Activated B cell treated with CpG ODN at 0.5 μM for 24 hours (primary cell): ENCODE measurements around the gene ZDHHC13. TPM values are rescaled to one million over a fixed set of nuclear protein-coding genes. Genes with fewer than 3 reads are reported as not detected.

Experiments
- ATAC-seq: fragments of 200-7000 bp; cut with Tn5 transposase; one replicate; pipeline ENCODE4 v1.10.0; 2021; ENCODE audit warnings: low read depth, mild to moderate bottlenecking, moderate library complexity
- CTCF ChIA-PET: fragments of 350-600 bp; sonication (Branson Sonifier 250); formaldehyde crosslinking; loops from one replicate; lab custom pipeline; 2021; ENCODE audit warnings: antibody characterized with exemption; lab: Charles Lee
- POLR2A ChIA-PET: fragments of 350-600 bp; sonication (Branson Sonifier 250); formaldehyde crosslinking; loops from one replicate; lab custom pipeline; 2021; ENCODE audit warnings: antibody characterized with exemption; lab: Charles Lee
- DNase-seq: peaks from one replicate; pipeline ENCODE4 v3.0.0; 2022
- H3K27ac Mint-ChIP-seq: one replicate; pipeline ENCODE4 v1.8.0; 2020; ENCODE audit warnings: mixed read lengths
- H3K27me3 Mint-ChIP-seq: one replicate; pipeline ENCODE4 v1.8.0; 2021; ENCODE audit warnings: mixed read lengths
- H3K36me3 Mint-ChIP-seq: one replicate; pipeline ENCODE4 v1.8.0; 2021; ENCODE audit warnings: low read depth, mixed read lengths
- H3K4me1 Mint-ChIP-seq: one replicate; pipeline ENCODE4 v1.8.0; 2021; ENCODE audit warnings: mixed read lengths
- H3K4me3 Mint-ChIP-seq: one replicate; pipeline ENCODE4 v1.8.0; 2020; ENCODE audit warnings: mild to moderate bottlenecking, mixed read lengths
- H3K9me3 Mint-ChIP-seq: one replicate; pipeline ENCODE4 v1.8.0; 2020; ENCODE audit warnings: mixed read lengths
- intact Hi-C: fragments of 100-400 bp; cut with micrococcal nuclease; formaldehyde crosslinking; loops from one replicate; pipeline ENCODE4 v1.15.1; 2024
- total RNA-seq: library from RNA; stranded (reverse); gene quantifications from 2 replicates; pipeline ENCODE4 v1.2.3, GENCODE V29; 2022
- TF ChIP-seq, protein P1 (sequence below): fragments of 200-600 bp; IDR thresholded peaks from one replicate; pipeline ENCODE4 v1.8.0; 2022; ENCODE audit warnings: antibody characterized with exemption, mild to moderate bottlenecking

ZDHHC13 gene
- total RNA-seq, 1 donor from 2014 or later: 25.2 TPM

DNA sequence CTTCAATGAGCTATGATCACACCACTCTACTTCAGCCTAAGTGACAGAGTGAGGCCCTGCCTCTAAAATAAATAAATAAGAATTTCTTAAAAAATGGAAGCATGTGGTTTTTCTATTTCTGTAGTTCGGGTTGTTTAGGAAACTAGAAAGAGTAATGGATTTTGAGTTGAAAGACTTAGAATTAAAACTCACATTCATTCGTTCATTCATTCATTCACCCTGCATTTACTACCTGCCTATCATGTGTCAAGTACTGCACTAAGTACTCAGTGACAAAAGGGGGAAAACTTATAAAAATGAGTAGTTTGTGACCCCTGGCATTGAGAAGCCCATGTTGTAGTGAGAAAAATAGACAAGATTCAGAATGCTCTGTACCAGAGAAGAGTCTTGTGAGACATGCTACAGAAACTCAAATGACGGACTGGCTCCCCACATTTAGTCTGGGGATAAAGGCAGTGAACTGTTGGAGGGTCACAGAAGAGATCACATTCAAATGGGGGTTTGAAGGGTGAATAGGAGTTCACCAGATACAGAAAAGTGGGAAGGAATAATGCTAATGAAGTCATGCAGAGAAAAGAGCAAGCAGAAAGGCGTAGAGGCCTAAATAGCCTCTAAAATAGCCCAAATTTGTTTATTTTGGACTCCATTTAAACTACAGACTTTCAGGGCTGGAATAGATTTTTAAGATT is 77.8 kb downstream of the ZDHHC13 start:
- Mint-ChIP-seq H3K27me3 (peaks cover 3% of the 10 kb centered on the region), H3K27ac (no peak overlapping the region), H3K4me3 (no peak overlapping the region), H3K4me1 (no peaks in the 10 kb centered on the region), H3K36me3 (no peaks in the 10 kb centered on the region), H3K9me3 (no peaks in the 10 kb centered on the region)
- POLR2A ChIA-PET: no interaction called here
- CTCF ChIA-PET: no interaction called here
- ATAC-seq: no peak
- intact Hi-C loops: no loop called here
- TF ChIP-seq, protein P1, sequence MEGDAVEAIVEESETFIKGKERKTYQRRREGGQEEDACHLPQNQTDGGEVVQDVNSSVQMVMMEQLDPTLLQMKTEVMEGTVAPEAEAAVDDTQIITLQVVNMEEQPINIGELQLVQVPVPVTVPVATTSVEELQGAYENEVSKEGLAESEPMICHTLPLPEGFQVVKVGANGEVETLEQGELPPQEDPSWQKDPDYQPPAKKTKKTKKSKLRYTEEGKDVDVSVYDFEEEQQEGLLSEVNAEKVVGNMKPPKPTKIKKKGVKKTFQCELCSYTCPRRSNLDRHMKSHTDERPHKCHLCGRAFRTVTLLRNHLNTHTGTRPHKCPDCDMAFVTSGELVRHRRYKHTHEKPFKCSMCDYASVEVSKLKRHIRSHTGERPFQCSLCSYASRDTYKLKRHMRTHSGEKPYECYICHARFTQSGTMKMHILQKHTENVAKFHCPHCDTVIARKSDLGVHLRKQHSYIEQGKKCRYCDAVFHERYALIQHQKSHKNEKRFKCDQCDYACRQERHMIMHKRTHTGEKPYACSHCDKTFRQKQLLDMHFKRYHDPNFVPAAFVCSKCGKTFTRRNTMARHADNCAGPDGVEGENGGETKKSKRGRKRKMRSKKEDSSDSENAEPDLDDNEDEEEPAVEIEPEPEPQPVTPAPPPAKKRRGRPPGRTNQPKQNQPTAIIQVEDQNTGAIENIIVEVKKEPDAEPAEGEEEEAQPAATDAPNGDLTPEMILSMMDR: no peak
- DNase-seq: no peak

DNA sequence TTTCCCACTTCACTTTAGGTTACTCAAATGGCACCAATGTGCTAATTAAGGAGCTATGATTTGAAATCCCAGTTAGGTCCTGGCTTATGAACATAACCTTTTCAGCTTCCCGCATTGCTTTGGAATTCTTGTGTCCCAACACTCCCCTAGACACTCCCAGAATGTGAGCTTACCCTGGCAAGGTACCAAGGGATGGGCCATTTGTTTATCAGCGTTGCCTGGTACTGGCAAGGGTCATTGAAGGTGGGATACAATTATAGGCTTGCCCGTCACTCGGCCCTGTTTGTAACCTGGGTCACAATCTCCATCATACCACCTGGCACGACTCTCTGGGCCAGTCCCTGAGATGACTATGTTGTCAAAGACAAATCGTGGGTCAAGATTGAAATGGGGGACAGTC is 79.5 kb downstream of the ZDHHC13 start:
- Mint-ChIP-seq H3K27me3 (peaks cover 10% of the 10 kb centered on the region), H3K4me1 (no peaks in the 10 kb centered on the region), H3K4me3 (no peak overlapping the region), H3K27ac (no peak overlapping the region), H3K9me3 (no peaks in the 10 kb centered on the region), H3K36me3 (no peaks in the 10 kb centered on the region)
- intact Hi-C loops: no loop called here
- no peak for DNase-seq
- TF ChIP-seq, protein P1: no peak
- ChIA-PET CTCF (no interaction called here), POLR2A (no interaction called here)
- ATAC-seq: no peak

DNA sequence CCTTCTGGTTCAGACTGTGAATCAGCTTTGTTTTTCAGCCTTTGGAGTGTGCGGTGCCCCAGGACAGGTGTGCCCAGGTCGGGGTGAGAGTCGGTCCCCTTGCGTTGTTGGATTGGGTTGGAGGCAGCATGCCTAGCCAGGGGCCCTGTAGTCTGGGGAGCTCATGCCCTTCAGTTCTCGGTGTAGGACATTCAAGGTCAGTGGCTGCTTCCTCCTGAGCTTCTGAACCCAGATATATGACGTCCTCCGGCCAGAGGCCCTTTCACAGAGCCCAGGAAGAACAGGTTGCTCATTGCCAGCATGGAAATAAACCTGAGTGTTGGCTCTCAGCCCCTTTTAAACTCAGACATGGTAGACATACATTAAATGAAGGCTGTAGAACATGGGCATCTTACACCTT is 82.1 kb downstream of the ZDHHC13 start:
- H3K9me3 Mint-ChIP-seq: no peaks in the 10 kb centered on the region
- H3K36me3 Mint-ChIP-seq: no peaks in the 10 kb centered on the region
- H3K4me3 Mint-ChIP-seq: no peak overlapping the region
- H3K4me1 Mint-ChIP-seq: no peaks in the 10 kb centered on the region
- no peak for DNase-seq
- ChIA-PET POLR2A (no interaction called here), CTCF (no interaction called here)
- intact Hi-C loops: no loop called here
- no peak overlapping the region for H3K27ac Mint-ChIP-seq
- TF ChIP-seq, protein P1: no peak
- peaks cover 13% of the 10 kb centered on the region for H3K27me3 Mint-ChIP-seq
- ATAC-seq: no peak

DNA sequence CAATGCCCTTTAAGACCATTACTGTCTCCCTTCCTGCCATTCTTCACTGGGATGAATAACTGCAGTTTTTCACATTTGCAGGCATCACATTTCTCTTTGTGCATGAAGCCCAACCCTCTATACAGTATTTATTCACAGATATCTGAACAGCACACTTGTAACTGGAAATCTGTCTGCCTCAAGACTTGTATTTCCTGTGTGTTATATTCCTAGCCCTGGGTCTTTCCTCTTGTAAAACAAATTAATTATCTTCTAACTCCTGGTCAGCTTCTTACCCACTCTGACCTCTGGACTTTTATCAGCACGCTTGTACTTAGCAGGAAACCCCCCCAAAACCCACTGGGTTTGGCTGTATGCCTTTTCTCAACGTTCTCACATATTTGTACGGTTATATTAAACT is 82.8 kb downstream of the ZDHHC13 start:
- Mint-ChIP-seq H3K9me3 (no peaks in the 10 kb centered on the region), H3K27ac (no peak overlapping the region), H3K36me3 (no peaks in the 10 kb centered on the region), H3K4me1 (no peaks in the 10 kb centered on the region), H3K27me3 (peaks cover 13% of the 10 kb centered on the region), H3K4me3 (no peak overlapping the region)
- DNase-seq: no peak
- ATAC-seq: no peak
- CTCF ChIA-PET: no interaction called here
- POLR2A ChIA-PET: no interaction called here
- intact Hi-C loops: no loop called here
- TF ChIP-seq, protein P1: no peak

DNA sequence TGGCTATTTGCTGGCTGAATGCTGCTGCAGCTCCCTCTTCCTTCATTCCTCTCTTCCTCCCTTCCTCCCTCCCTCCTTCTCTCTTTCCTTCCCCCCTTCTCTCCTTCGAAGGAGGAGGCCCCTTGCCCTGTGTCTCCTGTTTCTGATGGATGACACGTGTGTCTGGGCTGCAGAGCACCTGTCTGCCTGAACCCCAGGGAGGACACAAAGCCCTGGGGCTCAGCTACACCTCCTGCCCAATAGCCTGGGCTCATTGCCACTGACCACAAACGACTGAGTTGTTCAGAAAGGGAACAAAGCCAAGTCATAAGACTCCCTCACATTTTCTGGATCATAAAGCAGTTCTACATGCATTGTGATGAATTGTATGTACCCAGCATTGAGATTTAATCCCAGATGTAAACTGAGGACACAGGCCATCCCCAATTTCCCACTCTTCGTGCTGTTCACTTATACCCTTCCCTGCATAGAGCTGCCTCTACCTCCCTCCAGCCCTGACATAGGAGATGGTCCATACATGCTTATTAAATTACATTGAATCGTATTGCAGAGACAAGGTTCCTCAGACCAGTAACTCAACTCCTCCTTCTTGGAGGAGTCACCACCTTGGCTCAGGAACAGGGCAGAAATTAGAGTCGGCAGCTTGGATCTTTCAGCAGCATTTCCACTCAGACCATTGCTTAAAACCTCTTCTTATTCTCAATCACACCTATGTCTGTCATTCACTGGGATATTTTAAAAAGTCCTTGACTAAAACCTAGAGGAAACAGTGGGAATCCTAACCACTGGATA is 83.6 kb downstream of the ZDHHC13 start:
- TF ChIP-seq, protein P1: no peak
- H3K4me1 Mint-ChIP-seq: no peaks in the 10 kb centered on the region
- POLR2A ChIA-PET: no interaction called here
- H3K27ac Mint-ChIP-seq: no peak overlapping the region
- H3K36me3 Mint-ChIP-seq: no peaks in the 10 kb centered on the region
- no peak overlapping the region for H3K4me3 Mint-ChIP-seq
- intact Hi-C loops: no loop called here
- peaks cover 13% of the 10 kb centered on the region for H3K27me3 Mint-ChIP-seq
- H3K9me3 Mint-ChIP-seq: no peaks in the 10 kb centered on the region
- CTCF ChIA-PET: no interaction called here
- no peak for ATAC-seq
- DNase-seq: no peak
